HG02943 (cell line): ENCODE data around the gene RHOG.
A peak's percentile ranks its signal among the peaks of the same experiment; 100 is the strongest.

Experiments
- ATAC-seq: cut with Tn5 transposase; IDR thresholded peaks from one replicate; pipeline ENCODE4 v1.9.1; 2021; ENCODE audit warnings: mild to moderate bottlenecking, low read depth, moderate library complexity; ENCODE audit not compliant: unreplicated experiment

The RHOG gene

DNA sequence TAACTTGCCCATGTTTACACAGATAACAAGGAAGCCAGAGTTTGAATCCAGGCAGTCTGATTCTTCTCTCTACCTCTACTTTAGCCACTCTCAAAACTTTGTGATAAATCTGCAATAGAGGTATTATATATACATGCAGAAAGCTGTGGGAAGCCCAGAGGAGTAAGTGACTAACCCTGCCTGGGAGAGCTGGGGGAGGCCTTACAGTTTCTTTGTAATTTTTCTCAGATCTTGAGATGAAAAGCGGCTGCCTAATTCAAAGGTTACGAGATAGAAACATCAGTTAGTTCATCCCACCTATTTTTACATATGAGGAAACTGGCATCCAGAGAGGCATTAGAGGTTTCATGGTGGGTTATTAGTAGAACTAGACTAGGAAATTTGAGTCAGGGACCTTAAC, 19.6 kb upstream of the RHOG start:
- ATAC-seq = no peak

- no peak for ATAC-seq
Observed at GRCh38 chr11:3859373-3859881, 18.7 kb upstream of the RHOG start.

- no peak for ATAC-seq
Observed at GRCh38 chr11:3857628-3858027, 16.9 kb upstream of the RHOG start.

GRCh38 chr11:3856856-3857553, 16.2 kb upstream of the RHOG start:
- no peak for ATAC-seq

- ATAC-seq = peak; percentile 15
Observed at GRCh38 chr11:3855808-3856491, 15.2 kb upstream of the RHOG start.

DNA sequence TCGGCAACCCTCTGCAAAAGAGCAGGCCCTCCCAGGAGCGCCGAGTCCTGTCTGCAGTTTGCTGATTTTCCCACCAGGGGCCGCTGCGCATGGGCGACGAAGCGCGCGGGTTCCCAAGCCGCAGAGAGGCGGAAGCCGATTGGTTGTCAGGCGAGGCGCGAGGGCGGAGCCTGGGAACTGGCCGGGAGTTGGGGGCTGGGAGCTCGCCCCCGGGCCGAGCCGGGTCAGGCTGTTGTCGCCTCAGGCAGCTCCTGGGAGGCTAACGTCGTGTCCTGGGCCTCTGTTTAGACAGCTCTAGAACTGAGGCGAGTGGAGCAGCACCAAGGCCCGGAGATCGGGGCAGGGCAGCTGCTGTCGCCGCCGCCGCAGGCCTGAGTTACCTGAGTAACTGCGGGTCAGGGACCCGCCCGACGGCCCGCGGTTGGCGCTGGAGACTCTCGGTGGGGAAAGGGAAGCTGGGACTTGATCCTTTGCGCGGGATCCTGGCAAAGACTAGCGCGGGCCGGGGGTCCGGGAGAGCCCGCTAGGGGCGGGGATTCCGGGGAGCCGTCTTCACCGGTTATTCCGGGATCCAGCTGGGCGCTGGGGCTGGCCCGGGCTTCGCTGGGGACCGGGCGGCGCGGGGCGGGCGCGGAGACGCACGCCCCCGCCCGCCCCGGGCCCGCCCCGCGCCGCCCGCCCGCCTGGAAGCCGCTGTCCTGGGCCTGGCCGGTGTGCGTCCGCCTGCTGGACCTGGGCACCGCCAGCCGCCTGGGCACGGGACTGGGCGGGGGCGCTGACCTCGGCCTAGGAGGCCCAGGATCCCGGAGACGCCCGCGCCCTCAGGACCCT, 14.4 kb upstream of the RHOG start, which contains the start of gene STIM1:
STIM1 (plus strand) TSS at position 688 of the 831 bp plus-strand sequence. CDS start 607 bp downstream, outside the sequence.
- peak; percentile 73 for ATAC-seq

GRCh38 chr11:3854660-3854976, 13.9 kb upstream of the RHOG start:
- no peak for ATAC-seq

DNA sequence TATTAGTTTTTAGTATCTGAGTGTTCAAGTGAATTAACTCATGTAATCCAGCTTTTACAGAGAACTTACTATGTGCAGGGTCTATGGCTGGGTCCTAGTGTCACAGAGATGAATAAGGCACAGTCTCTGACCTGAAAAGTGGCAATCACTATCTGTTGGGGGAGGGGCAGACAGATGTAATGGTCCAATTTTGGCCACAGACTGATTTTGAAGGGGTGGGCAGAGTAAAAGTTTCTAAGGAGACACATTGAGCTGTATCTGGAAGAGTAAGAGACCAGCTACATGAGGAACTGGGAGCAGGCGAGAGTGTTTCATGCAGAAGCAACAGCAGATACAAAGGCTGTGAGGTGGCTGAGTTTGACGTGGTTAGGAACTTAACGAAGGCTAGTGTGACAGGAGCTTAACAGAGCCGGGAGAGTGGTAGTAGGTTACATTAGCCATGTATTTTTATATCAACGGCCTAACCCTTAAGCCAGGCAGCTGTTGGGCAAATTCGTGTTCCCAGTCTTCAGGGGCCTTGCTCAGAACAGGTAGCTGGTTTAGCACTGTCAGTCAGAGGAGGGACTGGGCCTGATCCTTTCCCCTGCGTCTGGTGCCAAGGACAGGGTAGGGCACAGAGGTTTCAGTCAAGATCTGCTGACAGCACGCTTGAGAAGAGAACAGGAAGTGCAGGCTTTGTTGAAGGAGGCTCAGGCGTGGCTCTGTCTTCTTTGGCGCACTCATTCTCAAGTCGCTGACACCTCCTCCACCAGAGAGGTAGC, 13.3 kb upstream of the RHOG start:
- ATAC-seq = peak; percentile 43

GRCh38 chr11:3853545-3853842, 12.7 kb upstream of the RHOG start:
- ATAC-seq = no peak

- no peak for ATAC-seq
Observed at GRCh38 chr11:3849297-3849874, 8.6 kb upstream of the RHOG start.

- no peak for ATAC-seq
Observed at GRCh38 chr11:3845670-3846069, 4.9 kb upstream of the RHOG start.

DNA sequence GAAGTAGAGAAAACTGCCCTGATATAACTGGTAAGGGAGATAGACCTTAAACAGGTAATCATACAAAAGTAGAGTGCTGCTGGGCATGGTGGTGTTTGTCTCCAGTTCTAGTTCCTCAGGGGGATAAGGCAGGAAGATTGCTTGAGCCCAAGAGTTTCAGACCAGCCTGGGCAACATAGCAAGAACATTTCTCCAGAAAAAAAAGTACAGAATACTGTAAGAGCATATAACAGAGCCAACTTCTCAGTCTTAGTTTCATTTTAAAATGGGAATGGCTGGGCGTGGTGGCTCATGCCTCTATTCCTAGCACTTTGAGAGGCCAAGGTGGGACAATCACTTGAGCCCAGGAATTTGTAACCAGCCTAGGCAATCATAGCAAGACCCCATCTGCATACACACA, 4.5 kb upstream of the RHOG start:
- no peak for ATAC-seq

- no peak for ATAC-seq
Observed at GRCh38 chr11:3843326-3843725, 2.6 kb upstream of the RHOG start.

DNA sequence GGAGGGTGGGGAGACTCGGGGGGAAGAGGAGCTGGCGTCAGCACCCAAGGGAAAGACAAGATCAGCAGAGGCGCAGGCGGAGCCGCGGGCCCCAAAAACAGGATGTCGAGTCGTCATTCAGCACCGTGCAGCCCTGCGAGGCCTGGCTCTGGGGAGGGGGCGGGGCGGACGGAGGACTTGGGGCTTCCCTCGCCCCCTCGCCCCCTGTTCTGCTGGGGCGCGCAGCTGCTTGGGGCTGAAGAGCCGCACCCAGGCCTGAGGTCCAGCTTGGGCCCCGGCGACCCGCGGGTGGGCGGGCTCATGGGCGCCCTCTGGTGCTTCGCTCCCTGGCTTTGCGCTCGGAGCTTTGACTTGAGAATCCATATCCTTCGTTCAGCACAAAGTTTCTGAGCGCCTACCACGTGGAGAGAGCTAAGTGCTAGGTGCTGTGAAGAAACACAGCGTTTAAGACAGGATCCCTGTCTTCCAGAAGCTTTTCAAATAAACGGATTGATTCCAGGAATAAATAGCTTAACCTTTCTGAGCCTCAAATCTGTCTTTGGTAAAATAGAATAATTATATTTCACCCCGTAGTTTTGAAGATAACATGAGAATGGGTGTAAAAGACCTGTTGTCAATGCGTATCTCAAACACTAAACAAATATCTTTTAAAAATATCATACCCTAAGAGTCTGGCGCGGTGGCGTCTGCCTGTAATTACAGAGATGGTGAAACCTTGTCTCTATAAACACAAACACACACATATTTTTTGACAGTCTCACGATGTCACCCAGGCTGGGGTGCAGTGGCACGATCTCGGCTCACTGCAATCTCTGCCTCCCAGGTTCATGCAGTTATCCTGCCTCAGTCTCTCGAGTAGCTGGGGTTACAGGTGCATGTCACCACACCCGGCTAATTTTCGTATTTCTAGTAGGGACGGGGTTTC, 929 bp upstream of the RHOG start:
- peak; percentile 50 for ATAC-seq

DNA sequence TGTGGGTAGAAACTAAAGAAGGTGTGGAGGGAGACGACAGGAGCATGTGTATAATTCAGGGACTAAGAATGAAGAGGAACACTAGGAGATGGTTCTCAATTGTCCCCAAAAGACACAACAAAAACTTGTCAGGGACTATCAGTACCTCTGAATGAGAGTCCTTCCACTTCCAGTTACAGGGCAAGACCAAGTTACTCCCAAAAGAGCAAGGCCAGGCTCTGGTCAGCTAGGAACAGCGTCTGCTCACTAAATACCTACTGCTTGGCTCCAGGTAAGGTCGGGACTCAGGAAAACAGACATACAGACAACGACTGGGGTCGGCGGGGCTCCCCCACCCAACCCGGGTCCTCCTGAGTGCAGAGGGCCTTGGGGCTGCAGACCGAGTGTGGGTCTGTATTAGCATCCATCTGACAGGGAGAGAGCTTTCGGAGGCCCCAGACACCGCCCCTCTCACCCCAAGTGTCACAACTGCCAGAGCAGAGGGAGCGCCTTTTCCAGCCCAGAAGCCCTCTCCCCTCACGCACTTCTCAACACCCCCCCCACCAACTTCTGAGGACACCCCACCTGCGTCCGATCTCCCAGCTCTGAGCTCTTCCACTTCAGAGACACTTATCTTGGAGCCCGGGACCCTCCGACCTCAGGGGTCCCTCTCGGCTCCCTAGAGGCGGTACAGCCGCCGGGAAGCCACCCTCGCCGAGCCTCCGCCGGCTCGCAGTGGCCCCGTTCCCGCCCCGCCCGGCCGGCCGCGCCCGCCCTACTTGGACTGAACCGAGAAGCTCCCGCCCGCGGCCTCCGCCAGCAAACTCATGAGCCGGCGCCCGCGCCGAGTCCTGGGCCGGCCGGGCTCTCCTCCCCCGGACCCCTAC, 522 bp downstream of the RHOG start:
- peak; percentile 2 for ATAC-seq

GRCh38 chr11:3838504-3838903, 2.3 kb downstream of the RHOG start:
- ATAC-seq = no peak

DNA sequence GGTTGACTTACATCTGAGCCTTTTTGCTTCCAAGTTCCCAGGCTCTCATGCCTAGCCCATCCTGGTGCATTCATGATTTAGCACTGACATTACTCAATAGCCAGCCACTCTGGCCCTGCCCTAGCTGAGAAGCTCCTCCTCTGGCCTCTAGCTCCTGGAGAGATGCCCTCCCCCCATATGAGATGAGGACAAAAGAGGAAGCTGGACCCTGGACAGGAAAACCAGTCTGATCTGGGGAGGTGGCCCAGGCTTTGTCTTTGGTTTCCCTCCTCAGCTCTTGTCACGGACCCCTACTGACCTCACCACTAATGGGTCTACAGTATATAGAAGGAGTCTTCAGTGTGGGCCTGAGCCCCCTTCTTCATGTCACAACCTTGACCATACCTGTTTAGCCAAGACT, 3.0 kb downstream of the RHOG start:
- no peak for ATAC-seq

GRCh38 chr11:3836903-3837302, 3.9 kb downstream of the RHOG start:
- ATAC-seq = no peak
